ENCODE data around the gene RAB36. TPM values are rescaled to one million over a fixed set of nuclear protein-coding genes. Genes with fewer than 3 reads are reported as not detected.

RAB36 gene
- total RNA-seq, 1 experiment from 2014 or later = 1.8 TPM

GRCh38 chr22:23184764-23185113 lies 39.5 kb downstream of the RAB36 start:
- ATAC-seq = no peak
- no peak for DNase-seq (ENCODE audit: low spot score)
- Mint-ChIP-seq H3K4me1 (peaks cover 74% of the 10 kb centered on the region), H3K27me3 (ENCODE audit: low read depth) (no peaks in the 10 kb centered on the region; the same call in 1 of the 2 replicates), H3K9me3 (no peaks in the 10 kb centered on the region), H3K36me3 (peaks cover 28% of the 10 kb centered on the region), H3K4me3 (peak overlapping the region; percentile 82), H3K27ac (0 out of 2 replicates have a peak overlapping the region, but pooled peaks have one; percentile 41)
- POLR2A ChIA-PET = no interaction called here
- CTCF ChIA-PET = interaction anchor here (0.6 to 9.3 kb wide), 5 partner anchors 11 to 349 kb away, joined by 3 to 114 read pairs (median 5); no protein-coding TSS in a partner anchor
- no peak for TF ChIP-seq TP53 (CRISPR knock-in tag; IDR thresholded peaks at IDR 0.05)
- TF ChIP-seq MXD4 (CRISPR knock-in tag; IDR thresholded peaks at IDR 0.05; ENCODE audit: borderline replicate concordance) = no peak
- TF ChIP-seq AFF4 (CRISPR knock-in tag; IDR thresholded peaks at IDR 0.05; ENCODE audit: borderline replicate concordance) = no peak
- TF ChIP-seq MYBL2 (CRISPR knock-in tag; IDR thresholded peaks at IDR 0.05) = no peak
- no peak for TF ChIP-seq CDX4 (CRISPR knock-in tag; IDR thresholded peaks at IDR 0.05; ENCODE audit: borderline replicate concordance)
- no peak for TF ChIP-seq GRHL2 (CRISPR knock-in tag; IDR thresholded peaks at IDR 0.05; ENCODE audit: insufficient replicate concordance, severe bottlenecking)
- TF ChIP-seq HMGA2 (CRISPR knock-in tag; IDR thresholded peaks at IDR 0.05) = no peak
- no peak for TF ChIP-seq ZNF232 (CRISPR knock-in tag; IDR thresholded peaks at IDR 0.05)
- TF ChIP-seq NFE2L1 (CRISPR knock-in tag; IDR thresholded peaks at IDR 0.05) = no peak
- no peak for TF ChIP-seq SMAD4 (CRISPR knock-in tag; IDR thresholded peaks at IDR 0.05)
- no peak for TF ChIP-seq CTCF (IDR thresholded peaks at IDR 0.05)

GRCh38 chr22:23187211-23187610 lies 41.9 kb downstream of the RAB36 start:
- H3K4me3 Mint-ChIP-seq = no peak overlapping the region
- H3K9me3 Mint-ChIP-seq = no peaks in the 10 kb centered on the region
- H3K27ac Mint-ChIP-seq = no peak overlapping the region
- ATAC-seq (no peak), DNase-seq (ENCODE audit: low spot score) (no peak)
- peaks cover 86% of the 10 kb centered on the region for H3K4me1 Mint-ChIP-seq
- CTCF ChIA-PET = no interaction called here
- H3K27me3 Mint-ChIP-seq (ENCODE audit: low read depth) = no peaks in the 10 kb centered on the region; the same call in 1 of the 2 replicates
- POLR2A ChIA-PET = no interaction called here
- peaks cover 23% of the 10 kb centered on the region for H3K36me3 Mint-ChIP-seq
- TF ChIP-seq MYBL2 (CRISPR knock-in tag; IDR thresholded peaks at IDR 0.05) (no peak), SMAD4 (CRISPR knock-in tag; IDR thresholded peaks at IDR 0.05) (no peak), NFATC4 (CRISPR knock-in tag; IDR thresholded peaks at IDR 0.05) (no peak), CREB1 (CRISPR knock-in tag; IDR thresholded peaks at IDR 0.05) (no peak), ZNF512 (CRISPR knock-in tag; IDR thresholded peaks at IDR 0.05; ENCODE audit: borderline replicate concordance) (no peak), PRRX2 (CRISPR knock-in tag; IDR thresholded peaks at IDR 0.05) (no peak), TEAD1 (CRISPR knock-in tag; IDR thresholded peaks at IDR 0.05) (no peak), SP1 (CRISPR knock-in tag; conservative IDR thresholded peaks at IDR 0.05) (no peak), NFYB (CRISPR knock-in tag; conservative IDR thresholded peaks at IDR 0.05; ENCODE audit: low read depth) (no peak)
- TF ChIP-seq, protein P1, sequence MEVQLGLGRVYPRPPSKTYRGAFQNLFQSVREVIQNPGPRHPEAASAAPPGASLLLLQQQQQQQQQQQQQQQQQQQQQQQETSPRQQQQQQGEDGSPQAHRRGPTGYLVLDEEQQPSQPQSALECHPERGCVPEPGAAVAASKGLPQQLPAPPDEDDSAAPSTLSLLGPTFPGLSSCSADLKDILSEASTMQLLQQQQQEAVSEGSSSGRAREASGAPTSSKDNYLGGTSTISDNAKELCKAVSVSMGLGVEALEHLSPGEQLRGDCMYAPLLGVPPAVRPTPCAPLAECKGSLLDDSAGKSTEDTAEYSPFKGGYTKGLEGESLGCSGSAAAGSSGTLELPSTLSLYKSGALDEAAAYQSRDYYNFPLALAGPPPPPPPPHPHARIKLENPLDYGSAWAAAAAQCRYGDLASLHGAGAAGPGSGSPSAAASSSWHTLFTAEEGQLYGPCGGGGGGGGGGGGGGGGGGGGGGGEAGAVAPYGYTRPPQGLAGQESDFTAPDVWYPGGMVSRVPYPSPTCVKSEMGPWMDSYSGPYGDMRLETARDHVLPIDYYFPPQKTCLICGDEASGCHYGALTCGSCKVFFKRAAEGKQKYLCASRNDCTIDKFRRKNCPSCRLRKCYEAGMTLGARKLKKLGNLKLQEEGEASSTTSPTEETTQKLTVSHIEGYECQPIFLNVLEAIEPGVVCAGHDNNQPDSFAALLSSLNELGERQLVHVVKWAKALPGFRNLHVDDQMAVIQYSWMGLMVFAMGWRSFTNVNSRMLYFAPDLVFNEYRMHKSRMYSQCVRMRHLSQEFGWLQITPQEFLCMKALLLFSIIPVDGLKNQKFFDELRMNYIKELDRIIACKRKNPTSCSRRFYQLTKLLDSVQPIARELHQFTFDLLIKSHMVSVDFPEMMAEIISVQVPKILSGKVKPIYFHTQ (CRISPR knock-in tag; IDR thresholded peaks at IDR 0.05) = no peak
- TF ChIP-seq, protein P2, sequence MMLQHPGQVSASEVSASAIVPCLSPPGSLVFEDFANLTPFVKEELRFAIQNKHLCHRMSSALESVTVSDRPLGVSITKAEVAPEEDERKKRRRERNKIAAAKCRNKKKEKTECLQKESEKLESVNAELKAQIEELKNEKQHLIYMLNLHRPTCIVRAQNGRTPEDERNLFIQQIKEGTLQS (CRISPR knock-in tag; conservative IDR thresholded peaks at IDR 0.05) = no peak
- TF ChIP-seq, protein P3, sequence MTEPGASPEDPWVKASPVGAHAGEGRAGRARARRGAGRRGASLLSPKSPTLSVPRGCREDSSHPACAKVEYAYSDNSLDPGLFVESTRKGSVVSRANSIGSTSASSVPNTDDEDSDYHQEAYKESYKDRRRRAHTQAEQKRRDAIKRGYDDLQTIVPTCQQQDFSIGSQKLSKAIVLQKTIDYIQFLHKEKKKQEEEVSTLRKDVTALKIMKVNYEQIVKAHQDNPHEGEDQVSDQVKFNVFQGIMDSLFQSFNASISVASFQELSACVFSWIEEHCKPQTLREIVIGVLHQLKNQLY (CRISPR knock-in tag; IDR thresholded peaks at IDR 0.05) = no peak
